ENCODE measurements around the gene POLQ. TPM values are rescaled to one million over a fixed set of nuclear protein-coding genes. Genes with fewer than 3 reads are reported as not detected.

POLQ gene
- total and polyA plus RNA-seq, 2 donors, result 0.71 to 7.9 TPM

Other genes starting within 250 kb of the POLQ start
- gene ARGFX, start 22.0 kb upstream of the POLQ start, total RNA-seq, result not detected
- gene ARGFX, start 22.0 kb upstream of the POLQ start, polyA plus RNA-seq, result 0.05 TPM
- gene FBXO40, start 47.4 kb upstream of the POLQ start, total RNA-seq, result under 0.01 TPM
- 0.02 TPM for gene FBXO40, start 47.4 kb upstream of the POLQ start, polyA plus RNA-seq
- gene HCLS1, start 114.9 kb upstream of the POLQ start, total RNA-seq, result 128 TPM
- gene HCLS1, start 114.9 kb upstream of the POLQ start, polyA plus RNA-seq, result 171 TPM
- gene GOLGB1, start 203.8 kb upstream of the POLQ start, total RNA-seq, result 23.0 TPM
- 18.0 TPM for gene GOLGB1, start 203.8 kb upstream of the POLQ start, polyA plus RNA-seq